Caco-2 (cell line): ENCODE data around the gene SPATS2L. TPM values are rescaled to one million over a fixed set of nuclear protein-coding genes. Genes with fewer than 3 reads are reported as not detected.

Experiments
- BruUV-seq: library from RNA; stranded (reverse); fragments of 400-500 nt; replicated peaks from 2 replicates; lab custom pipeline; 2021; lab: Mats Ljungman, UMichigan
- CTCF ChIA-PET: fragments of 300-600 bp; sonication (Branson Sonifier 250); formaldehyde crosslinking; loops from one replicate; lab custom pipeline; 2022; ENCODE audit warnings: antibody characterized with exemption; lab: Charles Lee
- POLR2A ChIA-PET: fragments of 300-600 bp; sonication (Branson Sonifier 250); formaldehyde crosslinking; loops from one replicate; lab custom pipeline; 2022; ENCODE audit warnings: antibody characterized with exemption; lab: Charles Lee
- DNase-seq, 2 experiments: peaks; one replicate each; pipeline versions ENCODE4 v3.0.0 to v3.0.0-alpha.2; 2020 to 2022
- H3K27me3 ChIP-seq: replicated peaks from 2 replicates; pipeline ENCODE4 v1.6.0; 2011; ENCODE audit warnings: low read length; ENCODE audit not compliant: control insufficient read depth, insufficient read depth
- H3K36me3 ChIP-seq: 2 replicates; pipeline ENCODE4 v1.5.1; 2011; ENCODE audit warnings: low read length; ENCODE audit not compliant: control insufficient read depth, insufficient read depth
- H3K4me1 ChIP-seq: fragments of 250-450 bp; sonication (Bioruptor Pico); 2 replicates; pipeline ENCODE4 v1.5.1; 2020; ENCODE audit warnings: mild to moderate bottlenecking
- H3K4me3 ChIP-seq: 2 replicates; pipeline ENCODE4 v1.5.1; 2011; ENCODE audit warnings: low read depth, mild to moderate bottlenecking, control low read depth, low read length
- H3K9me3 ChIP-seq: fragments of 250-450 bp; sonication (Bioruptor Pico); 2 replicates; pipeline ENCODE4 v1.5.1; 2020; ENCODE audit warnings: mild to moderate bottlenecking, moderate library complexity
- H3K27ac Mint-ChIP-seq: one replicate; pipeline ENCODE4 v1.8.0; 2022; ENCODE audit warnings: mixed read lengths; ENCODE audit not compliant: unreplicated experiment
- H3K27me3 Mint-ChIP-seq: one replicate; pipeline ENCODE4 v1.8.0; 2022; ENCODE audit warnings: mixed read lengths; ENCODE audit not compliant: insufficient read depth, unreplicated experiment
- H3K36me3 Mint-ChIP-seq: one replicate; pipeline ENCODE4 v1.8.0; 2022; ENCODE audit warnings: mild to moderate bottlenecking, mixed read lengths; ENCODE audit not compliant: insufficient read depth, unreplicated experiment
- H3K4me1 Mint-ChIP-seq: one replicate; pipeline ENCODE4 v1.8.0; 2022; ENCODE audit warnings: low read depth, mixed read lengths; ENCODE audit not compliant: unreplicated experiment
- H3K4me3 Mint-ChIP-seq: one replicate; pipeline ENCODE4 v1.8.0; 2022; ENCODE audit warnings: mild to moderate bottlenecking, moderate library complexity, mixed read lengths; ENCODE audit not compliant: unreplicated experiment
- H3K9me3 Mint-ChIP-seq: one replicate; pipeline ENCODE4 v1.8.0; 2022; ENCODE audit warnings: mixed read lengths; ENCODE audit not compliant: unreplicated experiment
- CTCF ChIP-seq, 2 experiments: fragments of 200-600 bp in 1 of 2; IDR thresholded peaks; 1 replicate in 1 of 2; 2 replicates in 1 of 2; pipeline versions ENCODE4 v1.5.1 to v1.8.0; 2011 to 2022; ENCODE audit warnings: antibody characterized with exemption in 1 of 2, control low read depth in 1 of 2, inconsistent platforms in 1 of 2, low read depth in 1 of 2, low read length in 1 of 2, mild to moderate bottlenecking in 1 of 2, moderate library complexity in 1 of 2; ENCODE audit not compliant: insufficient read depth in 1 of 2, severe bottlenecking in 1 of 2, unreplicated experiment in 1 of 2
- intact Hi-C: fragments of 100-400 bp; cut with micrococcal nuclease; formaldehyde crosslinking; loops from one replicate; pipeline ENCODE4 v1.10.0; 2022; ENCODE audit not compliant: unreplicated experiment
- total RNA-seq: library from RNA; stranded (reverse); gene quantifications from 2 replicates; pipeline ENCODE4 v1.2.3, GENCODE V29; 2022

SPATS2L gene
- total RNA-seq, 1 experiment from 2014 or later = 196 TPM

DNA sequence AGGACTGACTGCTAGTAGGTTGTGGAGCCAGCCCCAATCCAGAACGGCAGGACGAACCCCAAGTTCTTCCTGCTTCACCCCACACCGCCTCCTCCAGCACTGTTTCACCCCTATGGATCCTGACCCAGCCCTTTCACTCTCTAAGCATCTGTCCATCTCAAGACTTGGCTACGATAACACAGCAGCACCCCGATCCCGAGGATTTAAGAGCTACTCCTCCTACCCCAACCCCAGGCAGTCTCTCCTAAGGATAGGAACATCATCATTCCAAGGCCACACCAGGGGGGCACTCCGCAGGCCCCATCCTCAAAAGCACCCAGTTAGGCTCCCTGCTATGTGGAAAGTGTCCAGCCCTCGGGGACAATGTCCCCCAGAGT lies 202.7 kb downstream of the SPATS2L start:
- Mint-ChIP-seq H3K27me3 (no peaks in the 10 kb centered on the region), H3K36me3 (no peaks in the 10 kb centered on the region), H3K4me1 (peaks cover 7% of the 10 kb centered on the region), H3K9me3 (no peaks in the 10 kb centered on the region), H3K4me3 (peak overlapping the region; percentile 77), H3K27ac (peak overlapping the region; percentile 80)
- ChIA-PET CTCF (interaction anchor here (0.6 to 1.5 kb wide), 9 partner anchors 16 to 583 kb away, joined by 3 to 18 read pairs (median 3); no protein-coding TSS in a partner anchor), POLR2A (interaction anchor here (0.6 to 0.8 kb wide), 2 partner anchors 103 to 239 kb away, joined by 4 to 5 read pairs; no protein-coding TSS in a partner anchor)
- TSS peak; percentile 60 for BruUV-seq
- intact Hi-C loops = no loop called here
- DNase-seq = no peak
- no peaks in the 10 kb centered on the region for H3K27me3 ChIP-seq
- no peaks in the 10 kb centered on the region for H3K36me3 ChIP-seq
- H3K9me3 ChIP-seq = no peaks in the 10 kb centered on the region
- peaks cover 19% of the 10 kb centered on the region for H3K4me1 ChIP-seq
- TF ChIP-seq CTCF (IDR thresholded peaks at IDR 0.05; ENCODE audit: insufficient read depth in 1 of 2, low read depth in 1 of 2, low read length in 1 of 2, severe bottlenecking in 1 of 2, unreplicated experiment in 1 of 2) = no peak
- H3K4me3 ChIP-seq = peak overlapping the region; percentile 72

DNA sequence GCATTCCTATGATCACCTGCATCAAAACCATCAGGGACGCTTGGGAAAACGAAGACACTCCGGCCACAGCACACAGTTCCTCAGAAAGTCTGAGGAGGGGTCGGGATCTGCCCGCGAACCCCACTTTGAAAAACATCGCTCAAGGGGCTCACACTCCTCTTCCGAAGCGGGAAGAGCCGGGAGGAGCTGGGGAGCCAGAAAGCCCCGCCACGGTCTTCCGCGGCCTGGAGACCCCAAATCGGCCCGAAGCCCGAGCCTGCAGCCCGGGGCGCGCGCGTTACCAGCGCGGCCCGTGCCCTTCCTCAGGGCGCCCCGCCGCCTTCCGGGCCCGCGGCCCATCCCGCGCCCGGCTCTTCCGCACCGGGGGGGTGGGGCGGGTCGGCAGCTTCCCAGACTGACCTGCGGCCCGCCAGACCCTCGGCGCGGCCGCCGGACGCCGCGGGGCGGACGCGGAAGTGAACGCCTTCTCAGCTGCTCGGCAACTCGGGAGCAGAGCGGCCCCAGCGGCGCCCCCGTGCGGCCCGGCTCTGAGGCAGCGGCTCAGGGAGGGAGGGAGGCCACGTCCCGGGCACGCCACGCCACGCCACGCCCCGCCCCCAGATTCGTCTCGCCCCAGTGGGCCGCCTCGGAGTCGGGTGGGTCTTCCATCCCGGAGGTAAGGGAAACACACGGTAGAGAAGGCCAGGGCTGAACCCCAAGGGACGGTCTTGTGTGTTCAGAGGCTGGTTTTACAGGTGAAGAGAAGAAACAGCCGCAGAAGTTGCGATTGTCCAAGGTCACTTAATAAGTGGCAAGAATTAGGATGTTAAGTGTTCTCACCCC lies 203.3 kb downstream of the SPATS2L start, which contains the start of gene KCTD18:
TSS of gene KCTD18 (minus strand) at position 457 of the 822 bp plus-strand sequence. CDS start 3,052 bp downstream, outside the sequence.
- H3K4me3 Mint-ChIP-seq = peak within 1 kb of the TSS; percentile 77
- peak within 1 kb of the TSS; percentile 72 for H3K4me3 ChIP-seq
- no peaks in the 10 kb centered on the region for H3K9me3 ChIP-seq
- no peaks in the 10 kb centered on the region for H3K36me3 Mint-ChIP-seq
- ChIA-PET CTCF (interaction anchor here (0.6 to 1.5 kb wide), 10 partner anchors 16 to 584 kb away, joined by 3 to 18 read pairs (median 3); no protein-coding TSS in a partner anchor), POLR2A (interaction anchor here (0.6 to 0.8 kb wide), 2 partner anchors 104 to 238 kb away, joined by 4 to 5 read pairs; no protein-coding TSS in a partner anchor)
- intact Hi-C loops = loop anchor here (1.0 kb wide), 2 partner anchors 16 to 27 kb away; partner anchors contain the start of gene SGO2
- peak within 1 kb of the TSS; percentile 80 for H3K27ac Mint-ChIP-seq
- peaks cover 19% of the 10 kb centered on the region for H3K4me1 ChIP-seq
- TF ChIP-seq CTCF (IDR thresholded peaks at IDR 0.05; ENCODE audit: insufficient read depth in 1 of 2, low read depth in 1 of 2, low read length in 1 of 2, severe bottlenecking in 1 of 2, unreplicated experiment in 1 of 2) = peak; percentile 88
- H3K4me1 Mint-ChIP-seq = peaks cover 7% of the 10 kb centered on the region
- H3K36me3 ChIP-seq = no peaks in the 10 kb centered on the region
- no peaks in the 10 kb centered on the region for H3K9me3 Mint-ChIP-seq
- DNase-seq = peak; percentile 92 to 96
- no peaks in the 10 kb centered on the region for H3K27me3 ChIP-seq
- no peaks in the 10 kb centered on the region for H3K27me3 Mint-ChIP-seq
- BruUV-seq = no TSS peak

DNA sequence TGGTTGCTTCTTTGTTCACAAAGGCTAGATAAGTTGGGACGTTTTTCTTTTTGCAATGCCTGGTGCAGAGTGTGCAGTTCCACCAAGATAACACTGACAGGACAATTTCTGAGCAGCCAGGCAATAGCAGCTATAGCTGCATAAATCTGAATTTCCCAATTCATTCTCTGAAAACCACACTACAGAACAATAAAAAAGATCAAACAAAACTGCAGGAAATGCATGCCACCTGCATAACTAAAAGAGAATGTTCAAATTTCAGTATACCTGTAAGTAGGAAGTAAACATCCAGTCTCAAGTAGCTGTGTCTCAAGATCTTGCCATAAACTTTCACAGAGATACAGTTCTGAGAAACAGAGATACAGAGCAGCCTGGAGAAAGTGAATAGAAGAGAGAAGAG lies 208.7 kb downstream of the SPATS2L start:
- H3K36me3 ChIP-seq = no peaks in the 10 kb centered on the region
- DNase-seq = no peak
- TF ChIP-seq CTCF (IDR thresholded peaks at IDR 0.05; ENCODE audit: insufficient read depth in 1 of 2, low read depth in 1 of 2, low read length in 1 of 2, severe bottlenecking in 1 of 2, unreplicated experiment in 1 of 2) = no peak
- Mint-ChIP-seq H3K27ac (no peak overlapping the region), H3K4me3 (no peak overlapping the region), H3K4me1 (no peaks in the 10 kb centered on the region), H3K27me3 (no peaks in the 10 kb centered on the region), H3K9me3 (peaks cover 20% of the 10 kb centered on the region), H3K36me3 (no peaks in the 10 kb centered on the region)
- BruUV-seq = no TSS peak
- H3K4me1 ChIP-seq = no peaks in the 10 kb centered on the region
- intact Hi-C loops = no loop called here
- CTCF ChIA-PET = no interaction called here
- no peaks in the 10 kb centered on the region for H3K27me3 ChIP-seq
- H3K9me3 ChIP-seq = peaks cover 15% of the 10 kb centered on the region
- POLR2A ChIA-PET = no interaction called here
- no peak overlapping the region for H3K4me3 ChIP-seq
